Right lobe of liver (tissue), 6 donors: ENCODE data around the gene ALDH1B1. TPM values are rescaled to one million over a fixed set of nuclear protein-coding genes. Genes with fewer than 3 reads are reported as not detected.

Source experiments
- ATAC-seq, 4 donors: fragments of 200-7000 bp; cut with Tn5 transposase; one replicate each; pipeline ENCODE4 v1.9.1; 2020; ENCODE audit warnings: mild to moderate bottlenecking in 4 of 4, moderate library complexity in 4 of 4
- DNase-seq, 3 donors: peaks; one replicate each; pipeline ENCODE4 v3.0.0-alpha.2; 2020
- H3K27ac ChIP-seq, 3 donors: fragments of 200-600 bp; one replicate each; pipeline ENCODE4 v1.8.0; 2022
- H3K27me3 ChIP-seq, 2 donors: fragments of 200-600 bp; one replicate each; pipeline ENCODE4 v1.8.0; 2022
- H3K36me3 ChIP-seq, 4 donors: fragments of 200-600 bp; sonication (generic) in 1 of 4; one replicate each; pipeline versions ENCODE4 v1.5.1 to v1.8.0; 2017 to 2022; ENCODE audit warnings: control low read depth in 1 of 4
- H3K4me1 ChIP-seq, 4 donors: fragments of 200-600 bp; sonication (generic) in 1 of 4; one replicate each; pipeline versions ENCODE4 v1.5.1 to v1.8.0; 2017 to 2022; ENCODE audit warnings: control low read depth in 1 of 4
- H3K4me3 ChIP-seq, 3 donors: fragments of 200-600 bp; one replicate each; pipeline ENCODE4 v1.8.0; 2022
- H3K9me3 ChIP-seq, 4 donors: fragments of 200-600 bp; sonication (generic) in 1 of 4; one replicate each; pipeline versions ENCODE4 v1.5.1 to v1.8.0; 2017 to 2022; ENCODE audit warnings: control low read depth in 1 of 4
- POLR2A ChIP-seq: fragments of 450-650 bp; IDR thresholded peaks from one replicate; pipeline ENCODE4 v1.6.1; 2017; ENCODE audit warnings: antibody characterized with exemption, mild to moderate bottlenecking
- WGBS: methylation state at CpG from one replicate; pipeline ENCODE4 v1.1.6; 2018; ENCODE audit warnings: low coverage, low lambda C conversion rate; ENCODE audit not compliant: insufficient coverage; ENCODE audit errors: missing lambda C conversion rate; 5-methylcytosine and 5-hydroxymethylcytosine counted together
- intact Hi-C, 2 donors: fragments of 100-400 bp; cut with DNase I; formaldehyde crosslinking; loops; one replicate each; pipeline versions ENCODE4 v1.11.2 to v1.14.1; 2022
- total RNA-seq, 6 experiments: library from RNA; depleted of rRNA in 2 of 6; stranded (reverse); fragments of >200 nt in 2 of 6; fragmentation: NEBNext Ultra II Directional in 3 of 6; extraction: Animal tissue kit (Norgen Biotek cat#: 25700) in 3 of 6; gene quantifications; one replicate each; pipeline versions ENCODE4 v1.1.0 to v1.2.4, GENCODE V29; 2016 to 2023
- TF ChIP-seq, protein P1 (sequence below), 4 donors: fragments of 200-600 bp in 3 of 4; fragments of 450-650 bp in 1 of 4; IDR thresholded peaks; one replicate each; pipeline versions ENCODE4 v1.5.1 to v1.8.0; 2016 to 2022; ENCODE audit warnings: antibody characterized with exemption in 4 of 4, mild to moderate bottlenecking in 2 of 4
- donor health status: DM: no; HTN: yes; CAD: no.
- donor health status: DM: no; HTN: no; CAD: no.
- donor health status: DM: no; HTN: no; CAD: no.
- donor health status: DM: no; HTN: yes; CAD: no.
- donor health status: DM: no; HTN: yes; CAD: no.

ALDH1B1 gene
- total RNA-seq, 6 experiments from 2014 or later: 61.6 to 179 (median 81.8) TPM

DNA sequence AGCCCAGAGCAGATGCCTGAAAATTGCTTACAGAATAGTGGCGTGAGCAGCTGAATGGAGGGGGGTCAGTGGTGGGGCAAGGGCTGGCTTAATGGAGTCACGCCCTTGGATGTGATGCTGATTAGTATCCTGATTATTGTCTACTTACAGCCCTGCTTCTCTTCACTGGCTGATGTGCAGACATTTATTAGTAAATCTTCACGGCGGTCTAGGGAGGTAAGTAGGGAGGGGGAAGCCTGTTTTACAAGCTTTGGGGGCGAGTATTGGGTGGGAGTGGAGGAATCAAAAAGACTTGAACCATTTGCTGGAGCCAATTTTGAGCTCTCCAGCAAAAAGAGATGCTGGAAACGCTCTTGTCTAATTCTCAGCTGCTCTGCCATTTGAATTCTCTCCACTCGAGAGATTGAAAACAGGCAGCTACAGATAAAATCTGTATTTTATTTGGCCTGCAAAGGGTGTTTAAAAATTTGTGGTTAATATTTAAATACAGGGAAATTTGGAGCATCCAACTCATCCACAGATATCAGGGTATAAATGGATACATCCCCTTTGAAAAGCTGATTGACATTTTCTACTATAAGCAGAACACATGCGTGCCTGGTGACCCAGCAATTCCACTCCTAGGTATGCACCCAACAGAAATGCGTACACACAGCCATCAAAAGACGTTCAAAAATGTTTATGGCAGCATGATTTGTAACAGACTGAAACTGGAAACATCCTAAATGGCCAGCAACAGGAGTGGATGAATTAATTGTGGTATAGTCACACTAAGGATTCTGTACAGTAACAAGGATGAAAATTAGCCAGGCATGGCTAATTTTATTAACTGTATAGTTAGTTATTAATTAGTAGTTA lies 19.5 kb upstream of the ALDH1B1 start:
- Histone ChIP-seq H3K4me1 (no peaks in the 10 kb centered on the region), H3K36me3 (no peaks in the 10 kb centered on the region), H3K9me3 (no peaks in the 10 kb centered on the region), H3K27me3 (no peaks in the 10 kb centered on the region), H3K27ac (no peak overlapping the region), H3K4me3 (no peak overlapping the region)
- DNase-seq (peak in 2 of 3 donors; percentile 18), ATAC-seq (no peak)
- intact Hi-C loops: no loop called here
- TF ChIP-seq, protein P1, sequence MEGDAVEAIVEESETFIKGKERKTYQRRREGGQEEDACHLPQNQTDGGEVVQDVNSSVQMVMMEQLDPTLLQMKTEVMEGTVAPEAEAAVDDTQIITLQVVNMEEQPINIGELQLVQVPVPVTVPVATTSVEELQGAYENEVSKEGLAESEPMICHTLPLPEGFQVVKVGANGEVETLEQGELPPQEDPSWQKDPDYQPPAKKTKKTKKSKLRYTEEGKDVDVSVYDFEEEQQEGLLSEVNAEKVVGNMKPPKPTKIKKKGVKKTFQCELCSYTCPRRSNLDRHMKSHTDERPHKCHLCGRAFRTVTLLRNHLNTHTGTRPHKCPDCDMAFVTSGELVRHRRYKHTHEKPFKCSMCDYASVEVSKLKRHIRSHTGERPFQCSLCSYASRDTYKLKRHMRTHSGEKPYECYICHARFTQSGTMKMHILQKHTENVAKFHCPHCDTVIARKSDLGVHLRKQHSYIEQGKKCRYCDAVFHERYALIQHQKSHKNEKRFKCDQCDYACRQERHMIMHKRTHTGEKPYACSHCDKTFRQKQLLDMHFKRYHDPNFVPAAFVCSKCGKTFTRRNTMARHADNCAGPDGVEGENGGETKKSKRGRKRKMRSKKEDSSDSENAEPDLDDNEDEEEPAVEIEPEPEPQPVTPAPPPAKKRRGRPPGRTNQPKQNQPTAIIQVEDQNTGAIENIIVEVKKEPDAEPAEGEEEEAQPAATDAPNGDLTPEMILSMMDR (IDR thresholded peaks at IDR 0.05): no peak
- TF ChIP-seq POLR2A: no peak
- 84% methylated on average over 10 of the region's 10 CpGs for WGBS

DNA sequence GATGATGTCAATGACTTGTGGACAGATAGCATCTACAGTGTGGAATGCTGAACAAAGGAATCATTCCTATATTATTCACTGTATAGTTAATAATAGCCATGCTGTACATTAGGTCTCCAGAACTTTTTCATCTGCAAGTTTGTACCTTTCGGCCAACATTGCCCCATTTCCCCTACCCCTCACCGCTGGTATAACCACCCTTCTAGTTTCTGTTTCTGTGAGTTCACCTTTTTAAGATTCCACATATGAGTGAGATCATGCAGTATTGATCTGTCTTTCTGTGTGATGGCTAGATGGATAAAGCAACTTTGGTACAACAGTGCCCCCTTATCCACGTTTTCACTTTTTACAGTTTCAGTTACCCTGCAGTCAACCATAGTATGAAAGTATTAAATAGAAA lies 18.8 kb upstream of the ALDH1B1 start:
- Histone ChIP-seq H3K36me3 (no peaks in the 10 kb centered on the region), H3K9me3 (no peaks in the 10 kb centered on the region), H3K4me1 (no peaks in the 10 kb centered on the region), H3K27ac (no peak overlapping the region), H3K4me3 (no peak overlapping the region), H3K27me3 (no peaks in the 10 kb centered on the region)
- TF ChIP-seq, protein P1 (IDR thresholded peaks at IDR 0.05): no peak
- TF ChIP-seq POLR2A: no peak
- intact Hi-C loops: no loop called here
- DNase-seq: no peak
- ATAC-seq: no peak
- WGBS: 45% methylated on average over 3 of the region's 3 CpGs

DNA sequence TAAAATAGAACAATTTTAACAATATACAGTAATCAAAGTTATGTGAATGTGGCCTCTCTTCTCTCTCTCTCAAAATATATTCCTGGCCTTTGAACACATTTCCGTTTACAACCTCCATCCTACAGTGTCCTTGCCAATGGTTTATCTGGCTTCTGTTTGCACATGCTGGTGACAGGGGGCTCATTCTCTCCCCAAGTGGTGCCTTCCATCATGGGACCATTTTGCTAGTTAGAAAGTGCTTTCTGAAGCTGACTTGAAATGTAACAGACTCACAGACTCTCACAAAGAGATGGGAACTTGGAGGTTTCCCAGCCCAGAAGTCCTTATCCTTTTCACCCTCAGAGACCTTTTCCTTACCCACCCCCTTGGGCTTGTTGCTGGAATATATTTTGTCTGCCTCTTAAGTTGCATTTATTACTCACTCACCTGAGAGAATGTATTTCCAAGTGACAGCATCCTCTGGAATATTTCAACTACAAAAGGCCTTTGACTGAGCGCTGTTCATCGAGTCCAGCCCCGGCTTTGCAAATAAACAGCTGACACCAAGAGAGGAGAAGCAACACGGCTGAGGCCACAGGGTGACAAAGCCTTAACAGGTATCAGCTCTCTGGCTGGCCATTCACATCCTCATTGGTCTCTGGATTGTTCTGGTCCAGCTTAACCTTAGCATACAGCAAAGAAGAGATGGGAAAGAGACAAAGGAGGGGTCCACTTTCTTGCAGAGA lies 17.5 kb upstream of the ALDH1B1 start:
- intact Hi-C loops: no loop called here
- Histone ChIP-seq H3K27ac (no peak overlapping the region), H3K4me3 (no peak overlapping the region), H3K4me1 (peaks cover 0 to 2% (median 0%) of the 10 kb centered on the region in 4 donors), H3K9me3 (no peaks in the 10 kb centered on the region), H3K36me3 (no peaks in the 10 kb centered on the region), H3K27me3 (no peaks in the 10 kb centered on the region)
- ATAC-seq (no peak), DNase-seq (peak in 1 of 3 donors; percentile 17)
- no peak for TF ChIP-seq POLR2A
- TF ChIP-seq, protein P1 (IDR thresholded peaks at IDR 0.05): no peak
- 60% methylated on average over 5 of the region's 5 CpGs for WGBS

DNA sequence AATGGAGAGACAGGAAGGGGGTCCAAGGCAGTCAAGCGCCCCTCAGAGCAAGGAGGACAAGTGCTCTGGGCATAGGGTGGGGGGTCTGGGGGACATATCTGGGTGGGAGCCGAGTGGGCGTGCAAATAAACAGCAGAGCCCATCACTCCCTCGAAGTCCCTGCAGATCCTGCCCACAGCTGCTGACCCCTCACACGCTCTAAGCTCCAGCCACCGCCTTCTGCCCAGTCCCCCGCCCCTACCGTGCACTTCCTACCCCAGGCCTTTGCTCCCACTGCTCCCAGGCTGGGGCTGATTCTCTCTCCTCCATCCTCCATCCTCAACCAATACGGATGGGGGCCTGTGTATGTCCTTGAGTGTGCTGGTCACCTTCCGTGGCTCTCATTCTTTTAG lies 16.9 kb upstream of the ALDH1B1 start:
- TF ChIP-seq, protein P1 (IDR thresholded peaks at IDR 0.05): no peak
- peak in 1 of 3 donors; percentile 22 for DNase-seq
- Histone ChIP-seq H3K4me1 (peaks cover 0 to 7% (median 2%) of the 10 kb centered on the region in 4 donors), H3K4me3 (no peak overlapping the region), H3K27me3 (no peaks in the 10 kb centered on the region), H3K9me3 (no peaks in the 10 kb centered on the region), H3K36me3 (no peaks in the 10 kb centered on the region), H3K27ac (no peak overlapping the region)
- intact Hi-C loops: no loop called here
- 74% methylated on average over 3 of the region's 10 CpGs for WGBS
- ATAC-seq: no peak
